Lung (tissue), 12 donors: Measurements from ENCODE around the gene COMT. TPM values are rescaled to one million over a fixed set of nuclear protein-coding genes. Genes with fewer than 3 reads are reported as not detected.

Experiments
- ATAC-seq: fragments of 200-7000 bp; cut with Tn5 transposase; one replicate; pipeline ENCODE4 v1.9.1; 2020; ENCODE audit warnings: moderate number of reproducible peaks; ENCODE audit not compliant: insufficient read depth, low FRiP score
- DNase-seq, 3 donors: peaks; one replicate each; pipeline ENCODE4 v3.0.0-alpha.2; 2013 to 2017
- H3K27ac ChIP-seq, 2 donors: one replicate each; pipeline ENCODE4 v1.5.1; 2013; ENCODE audit warnings: mild to moderate bottlenecking in 2 of 2, moderate library complexity in 2 of 2, control low read depth in 1 of 2, inconsistent platforms in 1 of 2, low read depth in 1 of 2, low read length in 1 of 2
- H3K27me3 ChIP-seq, 3 donors: one replicate each; pipeline ENCODE4 v1.5.1; 2013; ENCODE audit warnings: low read length in 2 of 3; ENCODE audit not compliant: control insufficient read depth in 3 of 3, insufficient read depth in 3 of 3
- H3K36me3 ChIP-seq, 4 donors: one replicate each; pipeline ENCODE4 v1.5.1; 2013; ENCODE audit warnings: low read length in 4 of 4, mild to moderate bottlenecking in 1 of 4, moderate library complexity in 1 of 4; ENCODE audit not compliant: control insufficient read depth in 4 of 4, insufficient read depth in 4 of 4
- H3K4me1 ChIP-seq, 5 donors: one replicate each; pipeline ENCODE4 v1.5.1; 2013; ENCODE audit warnings: low read length in 5 of 5, mild to moderate bottlenecking in 2 of 5, moderate library complexity in 1 of 5; ENCODE audit not compliant: control insufficient read depth in 5 of 5, insufficient read depth in 5 of 5
- H3K4me3 ChIP-seq: one replicate; pipeline ENCODE4 v1.5.1; 2013; ENCODE audit warnings: mild to moderate bottlenecking, control low read depth, moderate library complexity
- H3K9ac ChIP-seq, 2 donors: one replicate each; pipeline ENCODE4 v1.5.1; 2013; ENCODE audit warnings: low read length in 2 of 2, control low read depth in 1 of 2; ENCODE audit not compliant: insufficient read depth in 1 of 2
- H3K9me3 ChIP-seq, 4 donors: one replicate each; pipeline ENCODE4 v1.5.1; 2013; ENCODE audit warnings: low read length in 3 of 4, mild to moderate bottlenecking in 1 of 4, moderate library complexity in 1 of 4; ENCODE audit not compliant: control insufficient read depth in 4 of 4, insufficient read depth in 3 of 4
- CTCF ChIP-seq: IDR thresholded peaks from 2 replicates; pipeline ENCODE4 v1.5.1; 2012; ENCODE audit warnings: mild to moderate bottlenecking; ENCODE audit errors: control extremely low read depth, extremely low read depth
- WGBS, 2 donors: extraction: QIAGEN DNeasy Blood & Tissue Kit; methylation state at CpG; one replicate each; pipeline ENCODE4 v1.1.7; 2013; 5-methylcytosine and 5-hydroxymethylcytosine counted together
- polyA plus RNA-seq, 2 donors: library from polyadenylated mRNA; stranded (reverse); fragments of 200-250 nt; gene quantifications; one replicate each; pipeline ENCODE4 v1.2.1, GENCODE V29; 2013
- total RNA-seq, 2 donors: library from RNA; depleted of rRNA in 1 of 2; stranded (reverse); fragments of >200 nt in 1 of 2; gene quantifications; one replicate each; pipeline ENCODE4 v1.2.1, GENCODE V29; 2014 to 2021
- donor health status: control.
- donor health status: control.
- donor health status: Bipolar disorder and iron deficiency.
- donor health status: healthy.
- donor health status: DM: yes; HTN: yes; CAD: no.

The COMT gene
- total and polyA plus RNA-seq, 4 donors = 147 to 272 (median 208) TPM

GRCh38 chr22:19986410-19987341, 45.1 kb downstream of the COMT start:
- Histone ChIP-seq H3K27me3 (no peaks in the 10 kb centered on the region), H3K27ac (peak overlapping the region; percentile 68 to 97), H3K4me1 (peaks cover 4 to 25% (median 11%) of the 10 kb centered on the region in 5 donors), H3K4me3 (peak overlapping the region; percentile 56), H3K36me3 (no peaks in the 10 kb centered on the region), H3K9me3 (no peaks in the 10 kb centered on the region), H3K9ac (peak overlapping the region; percentile 44 to 46)
- peak; percentile 93 for ATAC-seq
- no peak for TF ChIP-seq CTCF
- DNase-seq = peak; percentile 78 to 84 (median 83)
- WGBS, 2 donors = 1% methylated on average over 34 to 76 of the region's 76 CpGs

DNA sequence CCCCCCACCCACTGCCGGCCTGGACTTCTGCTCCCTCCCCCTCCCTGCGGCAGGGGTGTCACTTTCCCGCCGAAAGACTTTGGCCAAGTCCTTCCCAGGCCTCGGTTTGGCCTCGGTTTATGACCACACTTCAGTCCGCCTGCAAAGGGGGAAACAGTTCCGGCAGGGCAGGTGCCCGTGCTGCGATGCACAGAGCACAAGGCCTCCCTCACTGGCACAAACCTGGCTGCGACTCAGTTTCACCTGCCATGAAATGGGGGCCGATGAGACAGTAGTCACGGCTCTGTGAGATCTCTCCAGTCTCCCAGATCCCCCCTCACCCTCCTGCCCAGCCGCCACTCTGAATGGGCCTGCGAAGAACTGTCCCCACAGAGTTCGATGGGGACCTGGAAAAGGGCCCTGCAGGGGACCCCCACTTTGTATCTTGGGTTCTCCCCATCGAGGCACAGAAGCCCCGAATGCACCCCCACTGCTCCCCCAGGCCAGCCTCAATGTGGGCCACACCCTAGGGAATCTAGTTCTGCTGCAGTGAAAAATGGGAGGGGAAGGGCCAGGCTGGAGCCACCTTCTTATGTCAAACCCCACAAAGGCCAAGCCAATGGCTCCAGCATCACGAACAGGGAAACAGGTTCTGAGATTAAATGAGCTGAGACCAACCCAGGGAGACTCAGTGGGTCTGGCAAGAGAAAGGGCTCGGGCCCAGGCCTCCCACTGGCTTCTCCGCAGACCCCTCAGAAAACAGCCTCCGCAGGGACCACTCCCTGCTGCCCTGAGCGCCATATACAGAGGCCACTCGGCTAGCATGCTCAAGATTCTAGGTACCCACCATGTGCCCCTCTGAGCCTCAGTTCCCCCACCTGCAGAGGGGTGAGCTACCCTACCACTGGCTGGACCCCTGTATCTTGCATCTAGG, 46.1 kb downstream of the COMT start:
- H3K9ac ChIP-seq = no peak overlapping the region
- H3K9me3 ChIP-seq = no peaks in the 10 kb centered on the region
- no peaks in the 10 kb centered on the region for H3K27me3 ChIP-seq
- no peak for TF ChIP-seq CTCF
- H3K27ac ChIP-seq = peak overlapping the region in 1 of 2 donors; percentile 3
- H3K4me1 ChIP-seq = peaks cover 4 to 26% (median 17%) of the 10 kb centered on the region in 5 donors
- no peaks in the 10 kb centered on the region for H3K36me3 ChIP-seq
- no peak overlapping the region for H3K4me3 ChIP-seq
- 62 to 75% methylated on average over 23 to 24 of the region's 24 CpGs for WGBS, 2 donors
- no peak for ATAC-seq
- peak in 1 of 3 donors; percentile 38 for DNase-seq

DNA sequence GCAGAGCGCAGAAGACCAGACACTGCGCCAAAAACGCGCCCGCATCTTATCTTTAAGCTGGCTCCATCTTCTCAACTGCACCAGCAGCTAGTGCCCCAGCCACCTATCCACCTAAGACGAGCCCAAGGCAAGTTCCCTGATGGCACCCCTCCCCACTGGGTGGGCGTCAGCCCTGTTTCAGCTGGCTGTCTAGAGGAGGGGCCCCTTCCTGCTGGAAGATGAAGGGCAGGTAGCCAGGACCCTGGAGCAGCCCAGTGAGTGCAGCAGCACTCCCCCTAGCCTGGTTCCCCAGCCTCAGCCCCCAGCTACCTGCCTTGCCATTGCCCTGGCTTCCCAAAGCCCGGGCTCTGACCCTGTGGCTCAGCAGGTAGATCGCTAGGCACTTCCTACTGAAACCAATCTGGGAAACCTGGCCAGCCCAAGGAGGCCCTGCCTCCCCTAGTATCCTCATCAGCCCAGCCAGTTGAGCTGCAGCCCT, 46.8 kb downstream of the COMT start:
- H3K9ac ChIP-seq = no peak overlapping the region
- no peaks in the 10 kb centered on the region for H3K36me3 ChIP-seq
- H3K4me3 ChIP-seq = no peak overlapping the region
- DNase-seq (no peak), ATAC-seq (no peak)
- no peaks in the 10 kb centered on the region for H3K9me3 ChIP-seq
- H3K27me3 ChIP-seq = no peaks in the 10 kb centered on the region
- TF ChIP-seq CTCF = no peak
- no peak overlapping the region for H3K27ac ChIP-seq
- WGBS, 2 donors = 88 to 94% methylated on average over 9 of the region's 9 CpGs
- H3K4me1 ChIP-seq = peaks cover 4 to 26% (median 17%) of the 10 kb centered on the region in 5 donors
